ENCODE measurements around the gene BIN1.

GRCh38 chr2:127066942-127067341 lies 40.0 kb downstream of the BIN1 start:
- TF ChIP-seq CTCF (IDR thresholded peaks at IDR 0.05) (no peak), EZH2 (IDR thresholded peaks at IDR 0.05; ENCODE audit: borderline replicate concordance, insufficient read depth, low read depth, low read length, poor library complexity, severe bottlenecking) (no peak)
